HepG2 (cell line): ENCODE data around the gene PKP4. TPM values are rescaled to one million over a fixed set of nuclear protein-coding genes. Genes with fewer than 3 reads are reported as not detected.

Experiments
- HIVEP1 ChIP-seq: sonication (generic); formaldehyde crosslinking; IDR thresholded peaks from 2 replicates; pipeline ENCODE4 v1.4.0; 2020; ENCODE audit warnings: mild to moderate bottlenecking, missing genetic modification reagents
- HNF4A ChIP-seq: sonication (generic); formaldehyde crosslinking; IDR thresholded peaks from 2 replicates; pipeline ENCODE4 v1.4.0; 2020; ENCODE audit warnings: missing genetic modification reagents
- HNRNPUL1 ChIP-seq: fragments of 200-400 bp; formaldehyde crosslinking; IDR thresholded peaks from 2 replicates; pipeline ENCODE4 v1.6.1; 2017; ENCODE audit warnings: low read depth, mild to moderate bottlenecking, low read length, moderate library complexity
- HOXA9 ChIP-seq: sonication (generic); formaldehyde crosslinking; IDR thresholded peaks from 2 replicates; pipeline ENCODE4 v1.8.1; 2022; ENCODE audit warnings: missing genetic modification reagents, mild to moderate bottlenecking, moderate library complexity, borderline replicate concordance
- ISX ChIP-seq: sonication (generic); formaldehyde crosslinking; conservative IDR thresholded peaks from 2 replicates; pipeline ENCODE4 v1.5.0; 2020; ENCODE audit warnings: missing genetic modification reagents
- KDM1A ChIP-seq: IDR thresholded peaks from 2 replicates; pipeline ENCODE4 v1.6.1; 2016; ENCODE audit warnings: missing compliant biosample characterization
- MZF1 ChIP-seq: sonication (generic); formaldehyde crosslinking; IDR thresholded peaks from 2 replicates; pipeline ENCODE4 v1.8.1; 2023; ENCODE audit warnings: mild to moderate bottlenecking, missing genetic modification reagents, borderline replicate concordance
- NFYC ChIP-seq: IDR thresholded peaks from 2 replicates; pipeline ENCODE4 v1.6.1; 2016; ENCODE audit warnings: missing genetic modification reagents, missing compliant biosample characterization
- RNF2 ChIP-seq: fragments of 450-650 bp; conservative IDR thresholded peaks from 2 replicates; pipeline ENCODE4 v1.6.1; 2016; ENCODE audit warnings: low read depth
- SNAPC4 ChIP-seq: sonication (generic); formaldehyde crosslinking; IDR thresholded peaks from 2 replicates; pipeline ENCODE4 v1.4.0; 2020; ENCODE audit warnings: mild to moderate bottlenecking, missing genetic modification reagents
- TAF1 ChIP-seq: sonication (generic); formaldehyde crosslinking; IDR thresholded peaks from 2 replicates; pipeline ENCODE4 v1.4.0; 2020; ENCODE audit warnings: missing genetic modification reagents
- ZBTB21 ChIP-seq: sonication (generic); formaldehyde crosslinking; IDR thresholded peaks from 2 replicates; pipeline ENCODE4 v1.4.0; 2020; ENCODE audit warnings: missing genetic modification reagents
- ZNF34 ChIP-seq: sonication (generic); formaldehyde crosslinking; IDR thresholded peaks from 2 replicates; pipeline ENCODE4 v1.4.0; 2020; ENCODE audit warnings: mild to moderate bottlenecking, missing genetic modification reagents, borderline replicate concordance
- ZNF552 ChIP-seq: sonication (generic); formaldehyde crosslinking; IDR thresholded peaks from 2 replicates; pipeline ENCODE4 v1.9.0; 2022; ENCODE audit warnings: missing genetic modification reagents, mild to moderate bottlenecking, borderline replicate concordance
- ZNF569 ChIP-seq: sonication (generic); formaldehyde crosslinking; IDR thresholded peaks from 2 replicates; pipeline ENCODE4 v1.5.0; 2020; ENCODE audit warnings: mild to moderate bottlenecking, missing genetic modification reagents, moderate library complexity, borderline replicate concordance
- ZNF776 ChIP-seq: sonication (generic); formaldehyde crosslinking; IDR thresholded peaks from 2 replicates; pipeline ENCODE4 v1.4.0; 2020; ENCODE audit warnings: mild to moderate bottlenecking, missing genetic modification reagents
- polyA plus RNA-seq, 8 experiments: library from polyadenylated mRNA; depleted of rRNA in 3 of 8; stranded (reverse) in 7 of 8; unstranded in 1 of 8; fragments of >200 nt; fragmentation: Illumina TruSeq in 4 of 8; extraction: Trizol in 4 of 8; gene quantifications; 2 replicates each; pipeline versions ENCODE4 v1.2.1 to v1.2.3, GENCODE V29; 2011 to 2016; ENCODE audit warnings: low read depth in 4 of 8, missing spikeins in 1 of 8, mixed read lengths in 1 of 8; ENCODE audit not compliant: insufficient read depth in 1 of 8
- total RNA-seq, 5 experiments: library from RNA; depleted of rRNA; stranded (reverse); fragments of >200 nt; fragmentation: Illumina TruSeq; extraction: Trizol; gene quantifications; 2 replicates each; pipeline ENCODE4 v1.2.3, GENCODE V29; 2016; ENCODE audit warnings: low read depth in 1 of 5
- TF ChIP-seq, protein P1 (sequence below): sonication (generic); formaldehyde crosslinking; IDR thresholded peaks from 2 replicates; pipeline ENCODE4 v1.4.0; 2020; ENCODE audit warnings: missing genetic modification reagents
- TF ChIP-seq, protein P2 (sequence below): sonication (generic); formaldehyde crosslinking; IDR thresholded peaks from 2 replicates; pipeline ENCODE4 v1.4.0; 2020; ENCODE audit warnings: missing genetic modification reagents

The PKP4 gene
- total and polyA plus RNA-seq, 2 of the 13 experiments (the other 11 are each of a cell fraction or from before 2014, with no cell fraction given) = 80.9 to 90.5 TPM

- TF ChIP-seq HNRNPUL1 (no peak; the same call in 1 of the 2 replicates), ZNF34 (CRISPR knock-in tag) (peak; percentile 100), HNF4A (peak; percentile 99), KDM1A (CRISPR knock-in tag) (peak; percentile 98), HIVEP1 (CRISPR knock-in tag) (peak; percentile 90), NFYC (CRISPR knock-in tag) (peak; percentile 58; the same call in 1 of the 2 replicates), ZNF552 (CRISPR knock-in tag) (peak; percentile 93), ZBTB21 (CRISPR knock-in tag) (peak; percentile 47; the same call in 1 of the 2 replicates), ISX (CRISPR knock-in tag) (no peak; the same call in 1 of the 2 replicates), RNF2 (peak; percentile 69), SNAPC4 (CRISPR knock-in tag) (peak; percentile 61; the same call in 1 of the 2 replicates), TAF1 (peak; percentile 97), ZNF776 (CRISPR knock-in tag) (peak; percentile 78), MZF1 (no peak), HOXA9 (CRISPR knock-in tag) (no peak; the same call in none of the 2 replicates), ZNF569 (CRISPR knock-in tag) (no peak)
- TF ChIP-seq, protein P1, sequence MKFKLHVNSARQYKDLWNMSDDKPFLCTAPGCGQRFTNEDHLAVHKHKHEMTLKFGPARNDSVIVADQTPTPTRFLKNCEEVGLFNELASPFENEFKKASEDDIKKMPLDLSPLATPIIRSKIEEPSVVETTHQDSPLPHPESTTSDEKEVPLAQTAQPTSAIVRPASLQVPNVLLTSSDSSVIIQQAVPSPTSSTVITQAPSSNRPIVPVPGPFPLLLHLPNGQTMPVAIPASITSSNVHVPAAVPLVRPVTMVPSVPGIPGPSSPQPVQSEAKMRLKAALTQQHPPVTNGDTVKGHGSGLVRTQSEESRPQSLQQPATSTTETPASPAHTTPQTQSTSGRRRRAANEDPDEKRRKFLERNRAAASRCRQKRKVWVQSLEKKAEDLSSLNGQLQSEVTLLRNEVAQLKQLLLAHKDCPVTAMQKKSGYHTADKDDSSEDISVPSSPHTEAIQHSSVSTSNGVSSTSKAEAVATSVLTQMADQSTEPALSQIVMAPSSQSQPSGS (CRISPR knock-in tag) = peak; percentile 94
- TF ChIP-seq, protein P2, sequence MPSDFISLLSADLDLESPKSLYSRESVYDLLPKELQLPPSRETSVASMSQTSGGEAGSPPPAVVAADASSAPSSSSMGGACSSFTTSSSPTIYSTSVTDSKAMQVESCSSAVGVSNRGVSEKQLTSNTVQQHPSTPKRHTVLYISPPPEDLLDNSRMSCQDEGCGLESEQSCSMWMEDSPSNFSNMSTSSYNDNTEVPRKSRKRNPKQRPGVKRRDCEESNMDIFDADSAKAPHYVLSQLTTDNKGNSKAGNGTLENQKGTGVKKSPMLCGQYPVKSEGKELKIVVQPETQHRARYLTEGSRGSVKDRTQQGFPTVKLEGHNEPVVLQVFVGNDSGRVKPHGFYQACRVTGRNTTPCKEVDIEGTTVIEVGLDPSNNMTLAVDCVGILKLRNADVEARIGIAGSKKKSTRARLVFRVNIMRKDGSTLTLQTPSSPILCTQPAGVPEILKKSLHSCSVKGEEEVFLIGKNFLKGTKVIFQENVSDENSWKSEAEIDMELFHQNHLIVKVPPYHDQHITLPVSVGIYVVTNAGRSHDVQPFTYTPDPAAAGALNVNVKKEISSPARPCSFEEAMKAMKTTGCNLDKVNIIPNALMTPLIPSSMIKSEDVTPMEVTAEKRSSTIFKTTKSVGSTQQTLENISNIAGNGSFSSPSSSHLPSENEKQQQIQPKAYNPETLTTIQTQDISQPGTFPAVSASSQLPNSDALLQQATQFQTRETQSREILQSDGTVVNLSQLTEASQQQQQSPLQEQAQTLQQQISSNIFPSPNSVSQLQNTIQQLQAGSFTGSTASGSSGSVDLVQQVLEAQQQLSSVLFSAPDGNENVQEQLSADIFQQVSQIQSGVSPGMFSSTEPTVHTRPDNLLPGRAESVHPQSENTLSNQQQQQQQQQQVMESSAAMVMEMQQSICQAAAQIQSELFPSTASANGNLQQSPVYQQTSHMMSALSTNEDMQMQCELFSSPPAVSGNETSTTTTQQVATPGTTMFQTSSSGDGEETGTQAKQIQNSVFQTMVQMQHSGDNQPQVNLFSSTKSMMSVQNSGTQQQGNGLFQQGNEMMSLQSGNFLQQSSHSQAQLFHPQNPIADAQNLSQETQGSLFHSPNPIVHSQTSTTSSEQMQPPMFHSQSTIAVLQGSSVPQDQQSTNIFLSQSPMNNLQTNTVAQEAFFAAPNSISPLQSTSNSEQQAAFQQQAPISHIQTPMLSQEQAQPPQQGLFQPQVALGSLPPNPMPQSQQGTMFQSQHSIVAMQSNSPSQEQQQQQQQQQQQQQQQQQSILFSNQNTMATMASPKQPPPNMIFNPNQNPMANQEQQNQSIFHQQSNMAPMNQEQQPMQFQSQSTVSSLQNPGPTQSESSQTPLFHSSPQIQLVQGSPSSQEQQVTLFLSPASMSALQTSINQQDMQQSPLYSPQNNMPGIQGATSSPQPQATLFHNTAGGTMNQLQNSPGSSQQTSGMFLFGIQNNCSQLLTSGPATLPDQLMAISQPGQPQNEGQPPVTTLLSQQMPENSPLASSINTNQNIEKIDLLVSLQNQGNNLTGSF (CRISPR knock-in tag) = peak; percentile 86
Measured at GRCh38 chr2:158457826-158458616, 1.3 kb downstream of the PKP4 start (continued).
